SU-DHL-6 (cell line): ENCODE measurements around the gene SYTL1.

ENCODE experiments used
- EZH2phosphoT487 ChIP-seq: fragments of 200-600 bp; sonication (generic), shearing (Covaris generic); conservative IDR thresholded peaks from 2 replicates; pipeline ENCODE4 v1.6.1; 2018; ENCODE audit warnings: mild to moderate bottlenecking, antibody characterized with exemption, low read length, moderate library complexity, mixed read lengths
- TF ChIP-seq, protein P1 (sequence below): fragments of 200-600 bp; sonication (generic); IDR thresholded peaks from one replicate; pipeline ENCODE4 v1.5.1; 2017; ENCODE audit warnings: antibody characterized with exemption, mild to moderate bottlenecking, low read length, moderate library complexity; ENCODE audit not compliant: insufficient read depth, poor library complexity, severe bottlenecking

DNA sequence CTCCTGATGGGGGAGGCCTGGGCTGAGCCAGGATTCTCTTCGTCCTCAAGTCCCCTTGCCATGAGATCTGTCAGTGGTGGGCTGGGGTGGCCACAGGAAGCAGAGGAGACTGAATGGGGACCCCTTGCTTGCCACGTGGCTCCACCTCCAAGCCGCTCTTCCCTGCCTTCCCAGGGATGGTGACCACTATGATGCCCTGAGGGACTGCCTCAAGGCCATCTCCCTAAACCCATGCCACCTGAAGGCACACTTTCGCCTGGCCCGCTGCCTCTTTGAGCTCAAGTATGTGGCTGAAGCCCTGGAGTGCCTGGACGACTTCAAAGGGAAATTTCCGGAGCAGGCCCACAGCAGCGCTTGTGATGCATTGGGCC is 40.8 kb upstream of the SYTL1 start:
- TF ChIP-seq, protein P1, sequence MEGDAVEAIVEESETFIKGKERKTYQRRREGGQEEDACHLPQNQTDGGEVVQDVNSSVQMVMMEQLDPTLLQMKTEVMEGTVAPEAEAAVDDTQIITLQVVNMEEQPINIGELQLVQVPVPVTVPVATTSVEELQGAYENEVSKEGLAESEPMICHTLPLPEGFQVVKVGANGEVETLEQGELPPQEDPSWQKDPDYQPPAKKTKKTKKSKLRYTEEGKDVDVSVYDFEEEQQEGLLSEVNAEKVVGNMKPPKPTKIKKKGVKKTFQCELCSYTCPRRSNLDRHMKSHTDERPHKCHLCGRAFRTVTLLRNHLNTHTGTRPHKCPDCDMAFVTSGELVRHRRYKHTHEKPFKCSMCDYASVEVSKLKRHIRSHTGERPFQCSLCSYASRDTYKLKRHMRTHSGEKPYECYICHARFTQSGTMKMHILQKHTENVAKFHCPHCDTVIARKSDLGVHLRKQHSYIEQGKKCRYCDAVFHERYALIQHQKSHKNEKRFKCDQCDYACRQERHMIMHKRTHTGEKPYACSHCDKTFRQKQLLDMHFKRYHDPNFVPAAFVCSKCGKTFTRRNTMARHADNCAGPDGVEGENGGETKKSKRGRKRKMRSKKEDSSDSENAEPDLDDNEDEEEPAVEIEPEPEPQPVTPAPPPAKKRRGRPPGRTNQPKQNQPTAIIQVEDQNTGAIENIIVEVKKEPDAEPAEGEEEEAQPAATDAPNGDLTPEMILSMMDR = no peak
- TF ChIP-seq EZH2phosphoT487 = no peak
